ENCODE results near the gene RAB7B.
A peak's percentile ranks its signal among the peaks of the same experiment; 100 is the strongest.

The RAB7B gene

GRCh38 chr1:205950826-205951549 lies 52.2 kb downstream of the RAB7B start:
- DNase-seq: no peak

- peak in 44 of 56 donors; percentile 5 to 84 (median 44) for DNase-seq
Measured at GRCh38 chr1:205950280-205950679, 52.9 kb downstream of the RAB7B start.

GRCh38 chr1:205949753-205950152 lies 53.4 kb downstream of the RAB7B start:
- DNase-seq: no peak

- DNase-seq: no peak
Measured at GRCh38 chr1:205948886-205949285, 54.3 kb downstream of the RAB7B start.

GRCh38 chr1:205948039-205948438 lies 55.2 kb downstream of the RAB7B start:
- DNase-seq: no peak

- no peak for DNase-seq
Measured at GRCh38 chr1:205947024-205947423, 56.2 kb downstream of the RAB7B start.

- DNase-seq: no peak
Measured at GRCh38 chr1:205945069-205945468, 58.1 kb downstream of the RAB7B start.

GRCh38 chr1:205944525-205944924 lies 58.7 kb downstream of the RAB7B start:
- DNase-seq: no peak

GRCh38 chr1:205943245-205943644 lies 60.0 kb downstream of the RAB7B start, which contains the start of gene SLC26A9:
Gene SLC26A9 (minus strand): TSS chr1:205943456. CDS start chr1:205935820, 7,636 bp downstream.
- DNase-seq: no peak

GRCh38 chr1:205942631-205943159 lies 60.5 kb downstream of the RAB7B start:
- DNase-seq: no peak

GRCh38 chr1:205940710-205941109 lies 62.5 kb downstream of the RAB7B start:
- DNase-seq: no peak

GRCh38 chr1:205939690-205940330 lies 63.4 kb downstream of the RAB7B start:
- no peak for DNase-seq

- DNase-seq: no peak
Measured at GRCh38 chr1:205938682-205939081, 64.5 kb downstream of the RAB7B start.

- no peak for DNase-seq
Measured at GRCh38 chr1:205936846-205937586, 66.2 kb downstream of the RAB7B start.

GRCh38 chr1:205936311-205936710 lies 66.9 kb downstream of the RAB7B start:
- no peak for DNase-seq

- no peak for DNase-seq
Measured at GRCh38 chr1:205935869-205936268, 67.3 kb downstream of the RAB7B start.

GRCh38 chr1:205934788-205935187 lies 68.4 kb downstream of the RAB7B start:
- no peak for DNase-seq

GRCh38 chr1:205933671-205934618 lies 69.2 kb downstream of the RAB7B start:
- peak in 27 of 56 donors; percentile 12 to 67 (median 42) for DNase-seq

- no peak for DNase-seq
Measured at GRCh38 chr1:205932776-205933175, 70.4 kb downstream of the RAB7B start.

- peak in 1 of 56 donors; percentile 26 for DNase-seq
Measured at GRCh38 chr1:205930799-205931281, 72.4 kb downstream of the RAB7B start.

- no peak for DNase-seq
Measured at GRCh38 chr1:205930195-205930577, 73.0 kb downstream of the RAB7B start.

Data from amygdala (tissue), 56 donors.